Measurements from ENCODE around the gene CCDC90B. TPM values are rescaled to one million over a fixed set of nuclear protein-coding genes. Genes with fewer than 3 reads are reported as not detected.

CCDC90B gene
- total and polyA plus RNA-seq, 2 of the 8 experiments (the other 6 are each of a cell fraction or from before 2014, with no cell fraction given) = 21.8 to 54.5 TPM

GRCh38 chr11:83223457-83223856, 62.7 kb downstream of the CCDC90B start:
- FAIRE-seq (no peak), DNase-seq (ENCODE audit: low read depth in 1 of 2, low spot score in 2 of 2) (no peak)
- Histone ChIP-seq H4K8ac (ENCODE audit: extremely low read depth, insufficient read depth, low read length) (no peak overlapping the region), H3K23me2 (ENCODE audit: low read depth, low read length) (no peaks in the 10 kb centered on the region), H3K4me3 (ENCODE audit: extremely low read depth in 1 of 4, insufficient read depth in 2 of 4, low read depth in 3 of 4, low read length in 4 of 4) (no peak overlapping the region), H2BK20ac (ENCODE audit: low read length) (no peak overlapping the region), H2AK5ac (ENCODE audit: low read depth, low read length) (no peak overlapping the region), H3K23ac (ENCODE audit: insufficient read length) (no peak overlapping the region), H3K79me1 (ENCODE audit: low read depth, low read length) (no peaks in the 10 kb centered on the region), H3K18ac (ENCODE audit: extremely low read depth, low read length) (no peak overlapping the region), H3K27me3 (replicated peaks in 1 of 4; ENCODE audit: control insufficient read depth in 3 of 4, extremely low read depth in 1 of 4, insufficient read depth in 3 of 4, low read length in 3 of 4) (no peaks in the 10 kb centered on the region), H2BK5ac (ENCODE audit: low read depth, low read length) (no peak overlapping the region), H3K9ac (replicated peaks in 1 of 4; ENCODE audit: extremely low read depth in 1 of 4, low read depth in 3 of 4, low read length in 3 of 4) (no peak overlapping the region), H3K27ac (ENCODE audit: low read depth, low read length) (no peak overlapping the region), H3K4ac (replicated peaks; ENCODE audit: insufficient read length, low read depth, low read length) (no peak overlapping the region), H2AFZ (ENCODE audit: low read length) (no peak overlapping the region), H3K14ac (ENCODE audit: insufficient read length) (no peak overlapping the region), H3K9me3 (ENCODE audit: insufficient read depth in 2 of 2, low read depth in 1 of 2, low read length in 1 of 2) (no peaks in the 10 kb centered on the region), H4K20me1 (replicated peaks in 1 of 2; ENCODE audit: control insufficient read depth in 1 of 2, insufficient read depth in 2 of 2, low read length in 2 of 2) (no peaks in the 10 kb centered on the region), H4K91ac (replicated peaks; ENCODE audit: insufficient read length, low read length) (no peak overlapping the region), H2BK12ac (ENCODE audit: low read depth, low read length) (no peak overlapping the region), H4K5ac (ENCODE audit: insufficient read length, low read depth, low read length) (no peak overlapping the region), H3K36me3 (ENCODE audit: control insufficient read depth in 2 of 4, insufficient read depth in 4 of 4, low read length in 3 of 4) (no peaks in the 10 kb centered on the region), H3K79me2 (ENCODE audit: control insufficient read depth in 1 of 2, insufficient read depth in 2 of 2, low read length in 2 of 2) (no peaks in the 10 kb centered on the region), H2BK15ac (ENCODE audit: low read length) (no peak overlapping the region), H3K4me1 (replicated peaks in 1 of 4; ENCODE audit: control insufficient read depth in 3 of 4, insufficient read depth in 4 of 4, low read length in 3 of 4) (no peaks in the 10 kb centered on the region), H3K4me2 (ENCODE audit: insufficient read depth in 1 of 2, low read depth in 2 of 2, low read length in 2 of 2) (no peak overlapping the region), H2BK120ac (replicated peaks; ENCODE audit: low read depth, low read length) (no peak overlapping the region), H3K56ac (replicated peaks; ENCODE audit: insufficient read length, low read depth, low read length) (no peak overlapping the region)
- POLR2A ChIA-PET (ENCODE audit: partially characterized antibody) = interaction anchor here (0.6 kb wide), 1 partner anchor 497 kb away, joined by 3 read pairs; no protein-coding TSS in a partner anchor
- CTCF ChIA-PET (ENCODE audit: partially characterized antibody) = interaction anchor here (1.1 to 6.0 kb wide), 3 partner anchors 25 to 596 kb away, joined by 4 to 32 read pairs (median 4); no protein-coding TSS in a partner anchor
- WGBS, 2 experiments (ENCODE audit: extremely low coverage in 1 of 2, insufficient coverage in 1 of 2, insufficient read length in 1 of 2, insufficient replicate concordance in 2 of 2, low coverage in 1 of 2, low lambda C conversion rate in 2 of 2, missing lambda C conversion rate in 1 of 2) = 100% methylated on average over 2 of the region's 2 CpGs; no CpG with 5 or more reads in 1 of the 2 experiments
- TF ChIP-seq KDM5A (IDR thresholded peaks at IDR 0.05; ENCODE audit: low read length) = no peak
- TF ChIP-seq JUND (IDR thresholded peaks at IDR 0.05; ENCODE audit: low read length) = no peak
- TF ChIP-seq EZH2 (IDR thresholded peaks at IDR 0.05; ENCODE audit: low read depth, low read length, severe bottlenecking) = no peak
- no peak for TF ChIP-seq SP4 (IDR thresholded peaks at IDR 0.05; ENCODE audit: low read length)
- TF ChIP-seq HDAC2 (IDR thresholded peaks at IDR 0.05; ENCODE audit: borderline replicate concordance in 1 of 2, low read depth in 2 of 2, low read length in 2 of 2) = no peak
- TF ChIP-seq RXRA (IDR thresholded peaks at IDR 0.05; ENCODE audit: insufficient read depth, low read depth, low read length) = no peak
- TF ChIP-seq KDM4A (IDR thresholded peaks at IDR 0.05; ENCODE audit: low read depth, low read length, severe bottlenecking) = no peak
- TF ChIP-seq SP1 (IDR thresholded peaks at IDR 0.05; ENCODE audit: low read depth, low read length) = no peak
- TF ChIP-seq SAP30 (IDR thresholded peaks at IDR 0.05; ENCODE audit: insufficient read depth, insufficient replicate concordance, low read length) = no peak
- TF ChIP-seq BACH1 (IDR thresholded peaks at IDR 0.05; ENCODE audit: low read length) = no peak
- TF ChIP-seq POU5F1 (IDR thresholded peaks at IDR 0.05; ENCODE audit: low read depth, low read length) = no peak
- TF ChIP-seq SIRT6 (IDR thresholded peaks at IDR 0.05; ENCODE audit: low read length) = no peak
- TF ChIP-seq ATF2 (IDR thresholded peaks at IDR 0.05; ENCODE audit: low read length) = no peak

All from H1 (cell line).